HEK293 (cell line): ENCODE measurements around the gene C22orf42.

ENCODE experiments used
- CTCF ChIA-PET: fragments of 350-600 bp; formaldehyde crosslinking; extraction: SDS; loops from one replicate; lab custom pipeline; 2021; ENCODE audit warnings: antibody characterized with exemption; lab: Yijun Ruan, JAX
- POLR2A ChIA-PET: fragments of 300-600 bp; formaldehyde crosslinking; extraction: SDS; loops from one replicate; lab custom pipeline; 2020; ENCODE audit warnings: antibody characterized with exemption, inconsistent platforms; lab: Yijun Ruan, JAX
- H3K27ac ChIP-seq: fragments of 200-500 bp; sonication (Bioruptor generic); 2 replicates; pipeline ENCODE4 v1.5.1; 2014; ENCODE audit warnings: low read depth, low read length, control low read depth, inconsistent platforms; ENCODE audit errors: extremely low read depth
- H3K36me3 ChIP-seq, 2 experiments: fragments of 200-500 bp in 1 of 2; sonication (Bioruptor generic) in 1 of 2; 1 replicate in 1 of 2; 2 replicates in 1 of 2; pipeline ENCODE4 v1.5.1; 2014 to 2017; ENCODE audit warnings: inconsistent platforms in 2 of 2, low read length in 2 of 2; ENCODE audit not compliant: control insufficient read depth in 2 of 2, insufficient read depth in 1 of 2
- H3K4me1 ChIP-seq: fragments of 200-500 bp; sonication (Bioruptor generic); 2 replicates; pipeline ENCODE4 v1.5.1; 2014; ENCODE audit warnings: mild to moderate bottlenecking, low read length, inconsistent platforms; ENCODE audit not compliant: control insufficient read depth, insufficient read depth
- H3K4me3 ChIP-seq: 2 replicates; pipeline ENCODE4 v1.5.1; 2011; ENCODE audit warnings: low read depth, mild to moderate bottlenecking, control low read depth, low read length, moderate library complexity
- H3K9me3 ChIP-seq: fragments of 200-500 bp; sonication (Bioruptor generic); 2 replicates; pipeline ENCODE4 v1.5.1; 2014; ENCODE audit warnings: low read depth, low read length, inconsistent platforms; ENCODE audit not compliant: control insufficient read depth, insufficient read depth
- EGR2 ChIP-seq: fragments of 450-650 bp; formaldehyde crosslinking; IDR thresholded peaks from 2 replicates; pipeline ENCODE4 v1.5.1; 2016; ENCODE audit warnings: low read depth, missing biosample characterization, missing genetic modification characterization
- GFI1B ChIP-seq: fragments of 450-650 bp; formaldehyde crosslinking; IDR thresholded peaks from 2 replicates; pipeline ENCODE4 v1.5.1; 2016; ENCODE audit warnings: missing biosample characterization, missing genetic modification characterization
- KLF10 ChIP-seq: fragments of 450-650 bp; IDR thresholded peaks from 2 replicates; pipeline ENCODE4 v1.5.1; 2018; ENCODE audit warnings: missing biosample characterization, mild to moderate bottlenecking, missing genetic modification characterization
- SALL2 ChIP-seq: fragments of 450-650 bp; formaldehyde crosslinking; IDR thresholded peaks from 2 replicates; pipeline ENCODE4 v1.5.0; 2017; ENCODE audit warnings: missing biosample characterization, mild to moderate bottlenecking, missing genetic modification characterization, borderline replicate concordance
- SP7 ChIP-seq: fragments of 450-650 bp; formaldehyde crosslinking; IDR thresholded peaks from 2 replicates; pipeline ENCODE4 v1.5.1; 2016; ENCODE audit warnings: missing biosample characterization, missing genetic modification characterization
- ZBTB48 ChIP-seq: fragments of 450-650 bp; formaldehyde crosslinking; IDR thresholded peaks from 2 replicates; pipeline ENCODE4 v1.5.1; 2016; ENCODE audit warnings: missing biosample characterization, missing genetic modification characterization
- ZFP3 ChIP-seq: fragments of 450-650 bp; formaldehyde crosslinking; IDR thresholded peaks from 2 replicates; pipeline ENCODE4 v1.5.1; 2016; ENCODE audit warnings: low read depth, missing biosample characterization, missing genetic modification characterization
- ZFP37 ChIP-seq: fragments of 450-650 bp; formaldehyde crosslinking; IDR thresholded peaks from 2 replicates; pipeline ENCODE4 v1.5.1; 2016; ENCODE audit warnings: missing biosample characterization, missing genetic modification characterization
- ZFP41 ChIP-seq: fragments of 450-650 bp; formaldehyde crosslinking; IDR thresholded peaks from 2 replicates; pipeline ENCODE4 v1.5.1; 2016; ENCODE audit warnings: missing biosample characterization, missing genetic modification characterization, borderline replicate concordance
- ZNF112 ChIP-seq: fragments of 450-650 bp; formaldehyde crosslinking; IDR thresholded peaks from 2 replicates; pipeline ENCODE4 v1.5.0; 2017; ENCODE audit warnings: missing biosample characterization, missing genetic modification characterization
- ZNF157 ChIP-seq: fragments of 450-650 bp; formaldehyde crosslinking; IDR thresholded peaks from 2 replicates; pipeline ENCODE4 v1.5.1; 2016; ENCODE audit warnings: missing biosample characterization, missing genetic modification characterization
- ZNF214 ChIP-seq: fragments of 450-650 bp; formaldehyde crosslinking; IDR thresholded peaks from 2 replicates; pipeline ENCODE4 v1.5.1; 2017; ENCODE audit warnings: missing biosample characterization, mild to moderate bottlenecking, missing genetic modification characterization, borderline replicate concordance
- ZNF274 ChIP-seq, 2 experiments: fragments of 200-500 bp in 1 of 2; fragments of 450-650 bp in 1 of 2; sonication (Bioruptor generic) in 1 of 2; formaldehyde crosslinking in 1 of 2; IDR thresholded peaks; 2 replicates each; pipeline versions ENCODE4 v1.5.1 to v1.6.1; 2014 to 2016; ENCODE audit warnings: borderline replicate concordance in 1 of 2, inconsistent platforms in 1 of 2, low read length in 1 of 2, missing biosample characterization in 1 of 2, missing genetic modification characterization in 1 of 2
- ZNF302 ChIP-seq: fragments of 450-650 bp; formaldehyde crosslinking; IDR thresholded peaks from 2 replicates; pipeline ENCODE4 v1.5.1; 2016; ENCODE audit warnings: missing biosample characterization, missing genetic modification characterization, low read depth
- ZNF311 ChIP-seq: fragments of 450-650 bp; formaldehyde crosslinking; IDR thresholded peaks from 2 replicates; pipeline ENCODE4 v1.5.1; 2017; ENCODE audit warnings: missing biosample characterization, missing genetic modification characterization, borderline replicate concordance
- ZNF670 ChIP-seq: fragments of 450-650 bp; formaldehyde crosslinking; IDR thresholded peaks from 2 replicates; pipeline ENCODE4 v1.5.1; 2016; ENCODE audit warnings: missing biosample characterization, missing genetic modification characterization, low read depth
- ZNF701 ChIP-seq: fragments of 450-650 bp; formaldehyde crosslinking; IDR thresholded peaks from 2 replicates; pipeline ENCODE4 v1.5.1; 2016; ENCODE audit warnings: missing biosample characterization, missing genetic modification characterization
- ZNF707 ChIP-seq: fragments of 450-650 bp; formaldehyde crosslinking; IDR thresholded peaks from 2 replicates; pipeline ENCODE4 v1.5.1; 2016; ENCODE audit warnings: missing biosample characterization, missing genetic modification characterization
- ZNF747 ChIP-seq: fragments of 450-650 bp; formaldehyde crosslinking; IDR thresholded peaks from 2 replicates; pipeline ENCODE4 v1.5.1; 2016; ENCODE audit warnings: missing biosample characterization, missing genetic modification characterization
- ZNF76 ChIP-seq: fragments of 450-650 bp; formaldehyde crosslinking; IDR thresholded peaks from 2 replicates; pipeline ENCODE4; 2016; ENCODE audit warnings: low read depth, missing biosample characterization, missing genetic modification characterization, borderline replicate concordance
- TF ChIP-seq, protein P1 (sequence below): fragments of 450-650 bp; formaldehyde crosslinking; IDR thresholded peaks from 2 replicates; pipeline ENCODE4; 2016; ENCODE audit warnings: missing biosample characterization, missing genetic modification characterization
- TF ChIP-seq, protein P2 (sequence below): fragments of 450-650 bp; IDR thresholded peaks from 2 replicates; pipeline ENCODE4 v1.5.1; 2018; ENCODE audit warnings: missing biosample characterization, mild to moderate bottlenecking, missing genetic modification characterization
- TF ChIP-seq, protein P3 (sequence below): fragments of 450-650 bp; formaldehyde crosslinking; IDR thresholded peaks from 2 replicates; pipeline ENCODE4 v1.5.1; 2016; ENCODE audit warnings: missing biosample characterization, missing genetic modification characterization, borderline replicate concordance

The C22orf42 gene, protein sequence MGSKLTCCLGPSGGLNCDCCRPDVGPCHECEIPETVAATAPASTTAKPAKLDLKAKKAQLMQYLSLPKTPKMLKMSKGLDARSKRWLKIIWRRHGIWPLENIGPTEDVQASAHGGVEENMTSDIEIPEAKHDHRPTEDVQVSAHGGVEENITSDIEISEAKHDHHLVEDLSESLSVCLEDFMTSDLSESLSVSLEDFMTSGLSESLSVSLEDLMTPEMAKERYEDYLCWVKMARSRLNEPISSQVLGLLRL

GRCh38 chr22:32158712-32159533 is at the start of gene C22orf42:
TSS of gene C22orf42 (minus strand) at chr22:32159303. CDS start at chr22:32159215, 88 bp downstream.
- no peak within 1 kb of the TSS for H3K4me3 ChIP-seq
- CTCF ChIA-PET: interaction anchor here (0.6 to 0.8 kb wide), 3 partner anchors 19 to 653 kb away, joined by 3 to 5 read pairs (median 3); no protein-coding TSS in a partner anchor
- H3K9me3 ChIP-seq: no peaks in the 10 kb centered on the region
- H3K4me1 ChIP-seq: peaks cover 12% of the 10 kb centered on the region
- H3K27ac ChIP-seq: no peak within 1 kb of the TSS
- POLR2A ChIA-PET: no interaction called here
- no peaks in the 10 kb centered on the region for H3K36me3 ChIP-seq
- TF ChIP-seq ZNF670 (tag by site-specific recombination) (no peak), ZNF157 (tag by site-specific recombination) (no peak), GFI1B (tag by site-specific recombination) (no peak), ZFP37 (tag by site-specific recombination) (no peak), SP7 (tag by site-specific recombination) (no peak), ZNF311 (tag by site-specific recombination) (no peak), SALL2 (no peak), ZNF747 (tag by site-specific recombination) (no peak), ZNF701 (tag by site-specific recombination) (no peak), ZNF707 (tag by site-specific recombination) (no peak), KLF10 (tag by site-specific recombination) (no peak), ZNF76 (tag by site-specific recombination) (no peak), EGR2 (tag by site-specific recombination) (no peak)
- TF ChIP-seq, protein P1, sequence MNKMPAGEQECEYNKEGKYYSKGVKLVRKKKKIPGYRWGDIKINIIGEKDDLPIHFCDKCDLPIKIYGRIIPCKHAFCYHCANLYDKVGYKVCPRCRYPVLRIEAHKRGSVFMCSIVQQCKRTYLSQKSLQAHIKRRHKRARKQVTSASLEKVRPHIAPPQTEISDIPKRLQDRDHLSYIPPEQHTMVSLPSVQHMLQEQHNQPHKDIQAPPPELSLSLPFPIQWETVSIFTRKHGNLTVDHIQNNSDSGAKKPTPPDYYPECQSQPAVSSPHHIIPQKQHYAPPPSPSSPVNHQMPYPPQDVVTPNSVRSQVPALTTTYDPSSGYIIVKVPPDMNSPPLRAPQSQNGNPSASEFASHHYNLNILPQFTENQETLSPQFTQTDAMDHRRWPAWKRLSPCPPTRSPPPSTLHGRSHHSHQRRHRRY (tag by site-specific recombination): no peak

DNA sequence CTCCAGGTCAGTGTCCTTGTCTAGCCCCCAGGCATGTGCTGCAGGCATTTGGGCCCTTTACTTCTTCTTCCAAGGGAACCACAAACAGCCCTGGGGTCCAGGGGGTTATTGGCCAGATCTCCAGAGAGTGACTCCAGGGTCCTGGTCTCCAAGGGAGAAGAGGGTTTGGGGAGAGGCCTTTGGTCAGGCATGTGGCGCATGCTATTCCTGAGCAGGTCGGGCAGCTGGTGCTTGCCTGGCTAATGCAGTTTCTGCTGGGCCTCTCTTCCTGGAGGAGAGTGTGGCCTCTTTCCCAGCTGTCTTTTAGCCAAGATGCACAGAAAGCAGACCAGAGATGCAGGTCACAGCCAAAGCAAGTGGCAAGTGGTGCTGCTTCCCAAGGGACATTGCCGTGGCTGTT is 49.6 kb upstream of the C22orf42 start:
- CTCF ChIA-PET: interaction anchor here (0.9 to 1.7 kb wide), 3 partner anchors 10 to 57 kb away, joined by 3 to 4 read pairs (median 3); no protein-coding TSS in a partner anchor
- H3K4me1 ChIP-seq: 0 out of 2 replicates have a peak, but pooled peaks cover under 1% of the 10 kb centered on the region
- POLR2A ChIA-PET: no interaction called here
- TF ChIP-seq ZFP3: no peak
- no peak for TF ChIP-seq ZBTB48
- no peak for TF ChIP-seq ZNF274 (IDR thresholded peaks at IDR 0.05; ENCODE audit: low read length)
- TF ChIP-seq ZNF274 (tag by site-specific recombination; IDR thresholded peaks at IDR 0.05; ENCODE audit: borderline replicate concordance): no peak
- no peak for TF ChIP-seq GFI1B (tag by site-specific recombination)
- TF ChIP-seq, protein P2, sequence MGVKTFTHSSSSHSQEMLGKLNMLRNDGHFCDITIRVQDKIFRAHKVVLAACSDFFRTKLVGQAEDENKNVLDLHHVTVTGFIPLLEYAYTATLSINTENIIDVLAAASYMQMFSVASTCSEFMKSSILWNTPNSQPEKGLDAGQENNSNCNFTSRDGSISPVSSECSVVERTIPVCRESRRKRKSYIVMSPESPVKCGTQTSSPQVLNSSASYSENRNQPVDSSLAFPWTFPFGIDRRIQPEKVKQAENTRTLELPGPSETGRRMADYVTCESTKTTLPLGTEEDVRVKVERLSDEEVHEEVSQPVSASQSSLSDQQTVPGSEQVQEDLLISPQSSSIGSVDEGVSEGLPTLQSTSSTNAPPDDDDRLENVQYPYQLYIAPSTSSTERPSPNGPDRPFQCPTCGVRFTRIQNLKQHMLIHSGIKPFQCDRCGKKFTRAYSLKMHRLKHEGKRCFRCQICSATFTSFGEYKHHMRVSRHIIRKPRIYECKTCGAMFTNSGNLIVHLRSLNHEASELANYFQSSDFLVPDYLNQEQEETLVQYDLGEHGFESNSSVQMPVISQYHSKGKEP: no peak
- no peak for TF ChIP-seq ZFP41 (tag by site-specific recombination)
- TF ChIP-seq, protein P3, sequence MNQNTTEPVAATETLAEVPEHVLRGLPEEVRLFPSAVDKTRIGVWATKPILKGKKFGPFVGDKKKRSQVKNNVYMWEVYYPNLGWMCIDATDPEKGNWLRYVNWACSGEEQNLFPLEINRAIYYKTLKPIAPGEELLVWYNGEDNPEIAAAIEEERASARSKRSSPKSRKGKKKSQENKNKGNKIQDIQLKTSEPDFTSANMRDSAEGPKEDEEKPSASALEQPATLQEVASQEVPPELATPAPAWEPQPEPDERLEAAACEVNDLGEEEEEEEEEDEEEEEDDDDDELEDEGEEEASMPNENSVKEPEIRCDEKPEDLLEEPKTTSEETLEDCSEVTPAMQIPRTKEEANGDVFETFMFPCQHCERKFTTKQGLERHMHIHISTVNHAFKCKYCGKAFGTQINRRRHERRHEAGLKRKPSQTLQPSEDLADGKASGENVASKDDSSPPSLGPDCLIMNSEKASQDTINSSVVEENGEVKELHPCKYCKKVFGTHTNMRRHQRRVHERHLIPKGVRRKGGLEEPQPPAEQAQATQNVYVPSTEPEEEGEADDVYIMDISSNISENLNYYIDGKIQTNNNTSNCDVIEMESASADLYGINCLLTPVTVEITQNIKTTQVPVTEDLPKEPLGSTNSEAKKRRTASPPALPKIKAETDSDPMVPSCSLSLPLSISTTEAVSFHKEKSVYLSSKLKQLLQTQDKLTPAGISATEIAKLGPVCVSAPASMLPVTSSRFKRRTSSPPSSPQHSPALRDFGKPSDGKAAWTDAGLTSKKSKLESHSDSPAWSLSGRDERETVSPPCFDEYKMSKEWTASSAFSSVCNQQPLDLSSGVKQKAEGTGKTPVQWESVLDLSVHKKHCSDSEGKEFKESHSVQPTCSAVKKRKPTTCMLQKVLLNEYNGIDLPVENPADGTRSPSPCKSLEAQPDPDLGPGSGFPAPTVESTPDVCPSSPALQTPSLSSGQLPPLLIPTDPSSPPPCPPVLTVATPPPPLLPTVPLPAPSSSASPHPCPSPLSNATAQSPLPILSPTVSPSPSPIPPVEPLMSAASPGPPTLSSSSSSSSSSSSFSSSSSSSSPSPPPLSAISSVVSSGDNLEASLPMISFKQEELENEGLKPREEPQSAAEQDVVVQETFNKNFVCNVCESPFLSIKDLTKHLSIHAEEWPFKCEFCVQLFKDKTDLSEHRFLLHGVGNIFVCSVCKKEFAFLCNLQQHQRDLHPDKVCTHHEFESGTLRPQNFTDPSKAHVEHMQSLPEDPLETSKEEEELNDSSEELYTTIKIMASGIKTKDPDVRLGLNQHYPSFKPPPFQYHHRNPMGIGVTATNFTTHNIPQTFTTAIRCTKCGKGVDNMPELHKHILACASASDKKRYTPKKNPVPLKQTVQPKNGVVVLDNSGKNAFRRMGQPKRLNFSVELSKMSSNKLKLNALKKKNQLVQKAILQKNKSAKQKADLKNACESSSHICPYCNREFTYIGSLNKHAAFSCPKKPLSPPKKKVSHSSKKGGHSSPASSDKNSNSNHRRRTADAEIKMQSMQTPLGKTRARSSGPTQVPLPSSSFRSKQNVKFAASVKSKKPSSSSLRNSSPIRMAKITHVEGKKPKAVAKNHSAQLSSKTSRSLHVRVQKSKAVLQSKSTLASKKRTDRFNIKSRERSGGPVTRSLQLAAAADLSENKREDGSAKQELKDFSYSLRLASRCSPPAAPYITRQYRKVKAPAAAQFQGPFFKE (tag by site-specific recombination): no peak
- no peak for TF ChIP-seq ZNF112 (tag by site-specific recombination)
- no peak for TF ChIP-seq ZNF214 (tag by site-specific recombination)
- no peak for TF ChIP-seq ZNF302 (tag by site-specific recombination)

More for the DNA sequence above, 49.6 kb upstream of the C22orf42 start:
- Histone ChIP-seq H3K27ac (no peak overlapping the region), H3K36me3 (peaks cover 0 to 22% of the 10 kb centered on the region in 2 experiments; a peak in 1 of 3 replicates), H3K9me3 (no peaks in the 10 kb centered on the region), H3K4me3 (no peak overlapping the region)
